Keratinocyte (primary cell): Measurements from ENCODE around the gene EPHX1. TPM values are rescaled to one million over a fixed set of nuclear protein-coding genes. Genes with fewer than 3 reads are reported as not detected.

Experiments
- DNase-seq: peaks from one replicate; pipeline ENCODE4 v3.0.0-alpha.2; 2011; ENCODE audit warnings: low read depth, missing footprints, low spot score
- FAIRE-seq: peaks from 2 replicates; lab custom pipeline; 2011; peaks lifted over from hg19 to GRCh38; lab: Jason Lieb, UNC
- H2AFZ ChIP-seq: 2 replicates; pipeline ENCODE4 v1.6.0; 2012; ENCODE audit warnings: low read length, control low read depth, inconsistent platforms; ENCODE audit not compliant: control insufficient read depth
- H3K27ac ChIP-seq: 2 replicates; pipeline ENCODE4 v1.5.1; 2011; ENCODE audit warnings: low read length; ENCODE audit not compliant: control insufficient read depth, insufficient read depth
- H3K27me3 ChIP-seq: 3 replicates; pipeline ENCODE4 v1.6.0; 2011; ENCODE audit warnings: low read length; ENCODE audit not compliant: control insufficient read depth, insufficient read depth; ENCODE audit errors: extremely low read depth
- H3K36me3 ChIP-seq, 2 experiments: 2 replicates in 1 of 2; 3 replicates in 1 of 2; pipeline ENCODE4 v1.5.1; 2011; ENCODE audit warnings: low read length in 2 of 2, mild to moderate bottlenecking in 1 of 2; ENCODE audit not compliant: control insufficient read depth in 2 of 2, insufficient read depth in 2 of 2; ENCODE audit errors: extremely low read depth in 1 of 2
- H3K4me1 ChIP-seq: 3 replicates; pipeline ENCODE4 v1.5.1; 2011; ENCODE audit warnings: low read length; ENCODE audit not compliant: control insufficient read depth, insufficient read depth; ENCODE audit errors: extremely low read depth
- H3K4me2 ChIP-seq: 3 replicates; pipeline ENCODE4 v1.6.0; 2011; ENCODE audit warnings: low read depth, low read length; ENCODE audit not compliant: control insufficient read depth, insufficient read depth; ENCODE audit errors: extremely low read depth
- H3K4me3 ChIP-seq, 3 experiments: fragments of 200-600 bp in 1 of 3; sonication (generic) in 1 of 3; 2 replicates in 2 of 3; 3 replicates in 1 of 3; pipeline ENCODE4 v1.5.1; 2011 to 2016; ENCODE audit warnings: low read length in 3 of 3, mild to moderate bottlenecking in 3 of 3, control low read depth in 2 of 3, inconsistent platforms in 1 of 3, low read depth in 1 of 3, mixed read lengths in 1 of 3, mixed run types in 1 of 3, moderate library complexity in 1 of 3; ENCODE audit not compliant: control insufficient read depth in 2 of 3, insufficient read depth in 2 of 3; ENCODE audit errors: extremely low read depth in 1 of 3
- H3K79me2 ChIP-seq: 2 replicates; pipeline ENCODE4 v1.6.0; 2012; ENCODE audit warnings: low read length; ENCODE audit not compliant: control insufficient read depth, insufficient read depth
- H3K9ac ChIP-seq: 3 replicates; pipeline ENCODE4 v1.6.0; 2011; ENCODE audit warnings: low read length; ENCODE audit not compliant: control insufficient read depth, insufficient read depth; ENCODE audit errors: extremely low read depth
- H3K9me1 ChIP-seq: 3 replicates; pipeline ENCODE4 v1.6.0; 2011; ENCODE audit warnings: low read length; ENCODE audit not compliant: control insufficient read depth, insufficient read depth; ENCODE audit errors: extremely low read depth
- H3K9me3 ChIP-seq: 2 replicates; pipeline ENCODE4 v1.5.1; 2012; ENCODE audit warnings: low read depth, low read length; ENCODE audit not compliant: control insufficient read depth
- H4K20me1 ChIP-seq: 3 replicates; pipeline ENCODE4 v1.6.0; 2011; ENCODE audit warnings: low read length; ENCODE audit not compliant: control insufficient read depth, insufficient read depth; ENCODE audit errors: extremely low read depth
- EZH2 ChIP-seq: IDR thresholded peaks from one replicate; pipeline ENCODE4 v1.6.1; 2012; ENCODE audit warnings: inconsistent platforms, mild to moderate bottlenecking, low read length, moderate library complexity
- dilution Hi-C: fragments of 300-500 bp; cut with MboI; formaldehyde crosslinking; loops from one replicate; pipeline ENCODE4 v1.7.0; 2020; ENCODE audit warnings: low sequenced_read_pairs; ENCODE audit not compliant: extremely low pct_ligation_motif_present
- polyA plus RNA-seq, 5 experiments: library from polyadenylated mRNA; depleted of rRNA in 3 of 5; stranded (reverse) in 3 of 5; stranded (forward) in 1 of 5; unstranded in 1 of 5; fragments of >200 nt; gene quantifications; 1 replicate in 1 of 5; 2 replicates in 3 of 5; 3 replicates in 1 of 5; pipeline versions ENCODE4 v1.2.1 to v1.2.3, GENCODE V29; 2011 to 2012; ENCODE audit warnings: missing spikeins in 2 of 5, low read depth in 1 of 5, low replicate concordance in 1 of 5
- TF ChIP-seq, protein P1 (sequence below), 3 experiments: IDR thresholded peaks in 1 of 3; conservative IDR thresholded peaks in 1 of 3; optimal IDR thresholded peaks in 1 of 3; 2 replicates in 2 of 3; 3 replicates in 1 of 3; pipeline versions ENCODE3 to v1.5.1; 2011; ENCODE audit warnings: low read length in 3 of 3, mild to moderate bottlenecking in 3 of 3, moderate library complexity in 2 of 3, control low read depth in 1 of 3, inconsistent platforms in 1 of 3; ENCODE audit not compliant: insufficient read depth in 2 of 3; ENCODE audit errors: extremely low read depth in 1 of 3

EPHX1 gene
- polyA plus RNA-seq, 1 donor (not counting 4 experiments of a cell fraction or from before 2014, with no cell fraction given): 6.4 TPM

DNA sequence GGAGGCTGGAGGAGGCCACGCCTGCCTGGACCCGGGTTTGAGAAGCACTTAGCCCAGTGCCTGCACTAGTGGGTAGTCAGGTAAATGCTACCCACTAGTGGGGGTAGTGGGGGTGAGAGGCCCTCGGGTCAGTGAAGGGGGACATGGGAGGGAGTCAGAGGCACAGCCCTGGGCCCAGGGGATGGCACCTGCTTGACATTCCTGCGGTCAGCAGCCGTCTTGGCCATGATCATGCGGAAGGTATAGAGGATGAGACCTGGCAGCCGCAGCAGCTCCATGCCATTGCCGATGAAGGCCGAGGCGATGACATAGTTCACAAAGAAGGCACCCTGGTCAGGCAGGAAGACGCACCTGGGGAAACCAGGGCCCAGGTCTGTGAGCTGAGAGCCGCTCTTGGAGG is 43.5 kb downstream of the EPHX1 start:
- no peaks in the 10 kb centered on the region for H3K9me1 ChIP-seq
- H3K27ac ChIP-seq: no peak overlapping the region
- no peak overlapping the region for H2AFZ ChIP-seq
- no peaks in the 10 kb centered on the region for H4K20me1 ChIP-seq
- no peak overlapping the region for H3K4me3 ChIP-seq
- no peaks in the 10 kb centered on the region for H3K27me3 ChIP-seq
- no peak overlapping the region for H3K9ac ChIP-seq
- FAIRE-seq: no peak
- no peak for DNase-seq
- no peaks in the 10 kb centered on the region for H3K9me3 ChIP-seq
- dilution Hi-C loops: no loop called here
- H3K4me2 ChIP-seq: no peak overlapping the region
- H3K36me3 ChIP-seq: peaks cover 0 to 10% of the 10 kb centered on the region in 2 experiments
- TF ChIP-seq, protein P1, sequence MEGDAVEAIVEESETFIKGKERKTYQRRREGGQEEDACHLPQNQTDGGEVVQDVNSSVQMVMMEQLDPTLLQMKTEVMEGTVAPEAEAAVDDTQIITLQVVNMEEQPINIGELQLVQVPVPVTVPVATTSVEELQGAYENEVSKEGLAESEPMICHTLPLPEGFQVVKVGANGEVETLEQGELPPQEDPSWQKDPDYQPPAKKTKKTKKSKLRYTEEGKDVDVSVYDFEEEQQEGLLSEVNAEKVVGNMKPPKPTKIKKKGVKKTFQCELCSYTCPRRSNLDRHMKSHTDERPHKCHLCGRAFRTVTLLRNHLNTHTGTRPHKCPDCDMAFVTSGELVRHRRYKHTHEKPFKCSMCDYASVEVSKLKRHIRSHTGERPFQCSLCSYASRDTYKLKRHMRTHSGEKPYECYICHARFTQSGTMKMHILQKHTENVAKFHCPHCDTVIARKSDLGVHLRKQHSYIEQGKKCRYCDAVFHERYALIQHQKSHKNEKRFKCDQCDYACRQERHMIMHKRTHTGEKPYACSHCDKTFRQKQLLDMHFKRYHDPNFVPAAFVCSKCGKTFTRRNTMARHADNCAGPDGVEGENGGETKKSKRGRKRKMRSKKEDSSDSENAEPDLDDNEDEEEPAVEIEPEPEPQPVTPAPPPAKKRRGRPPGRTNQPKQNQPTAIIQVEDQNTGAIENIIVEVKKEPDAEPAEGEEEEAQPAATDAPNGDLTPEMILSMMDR (optimal IDR thresholded peaks at IDR 0.05 in 1 of 3, IDR thresholded peaks at IDR 0.05 in 1 of 3, conservative IDR thresholded peaks at IDR 0.05 in 1 of 3; ENCODE audit: extremely low read depth in 1 of 3, insufficient read depth in 2 of 3, low read length in 3 of 3): no peak
- no peak for TF ChIP-seq EZH2
- no peaks in the 10 kb centered on the region for H3K4me1 ChIP-seq
- no peaks in the 10 kb centered on the region for H3K79me2 ChIP-seq

DNA sequence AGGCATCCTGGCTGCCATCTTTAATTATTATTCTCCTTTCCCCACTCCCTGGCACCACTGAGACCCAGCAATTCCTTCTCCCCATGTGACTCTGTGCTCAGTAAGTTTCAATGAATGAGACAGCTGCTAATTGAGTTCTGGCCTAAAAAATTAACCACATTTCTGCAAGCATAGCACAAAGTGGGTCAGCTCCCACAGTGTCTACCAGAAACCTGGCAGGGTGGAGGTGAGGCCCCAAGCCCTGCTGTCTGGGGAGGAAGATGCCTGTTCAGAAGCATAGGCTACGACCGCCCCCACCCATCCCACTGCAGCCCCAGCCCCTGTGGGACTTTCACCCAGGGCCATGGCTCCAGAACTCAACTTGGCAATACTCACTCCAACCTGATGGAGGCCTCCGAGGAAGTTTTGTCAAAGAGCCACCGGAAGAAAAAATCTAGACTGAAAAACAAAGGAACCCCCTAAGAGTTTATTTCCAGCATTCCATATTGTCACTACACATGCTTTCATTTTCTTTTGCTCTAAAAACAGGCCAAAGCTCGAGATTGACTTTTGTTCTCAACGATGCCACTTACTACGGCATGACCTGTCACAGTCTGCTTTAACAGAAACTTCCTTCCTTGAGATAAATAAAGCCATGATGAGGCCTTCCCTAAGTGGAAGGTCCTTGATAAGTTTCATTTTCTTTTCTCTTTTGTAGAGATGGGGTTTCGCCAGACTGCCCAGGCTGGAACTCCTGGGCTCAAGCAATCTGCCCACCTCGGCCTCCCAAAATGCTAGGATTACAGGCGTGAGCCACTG is 45.8 kb downstream of the EPHX1 start:
- H3K9ac ChIP-seq: no peak overlapping the region
- no peaks in the 10 kb centered on the region for H3K79me2 ChIP-seq
- H2AFZ ChIP-seq: no peak overlapping the region
- no peaks in the 10 kb centered on the region for H3K9me1 ChIP-seq
- dilution Hi-C loops: no loop called here
- no peaks in the 10 kb centered on the region for H3K4me1 ChIP-seq
- no peaks in the 10 kb centered on the region for H3K27me3 ChIP-seq
- H3K4me3 ChIP-seq: no peak overlapping the region
- no peaks in the 10 kb centered on the region for H4K20me1 ChIP-seq
- H3K36me3 ChIP-seq: peaks cover 4 to 10% of the 10 kb centered on the region in 2 experiments
- no peak overlapping the region for H3K27ac ChIP-seq
- no peak overlapping the region for H3K4me2 ChIP-seq
- FAIRE-seq (no peak), DNase-seq (no peak)
- no peaks in the 10 kb centered on the region for H3K9me3 ChIP-seq
- TF ChIP-seq, protein P1 (optimal IDR thresholded peaks at IDR 0.05 in 1 of 3, IDR thresholded peaks at IDR 0.05 in 1 of 3, conservative IDR thresholded peaks at IDR 0.05 in 1 of 3; ENCODE audit: extremely low read depth in 1 of 3, insufficient read depth in 2 of 3, low read length in 3 of 3): no peak
- TF ChIP-seq EZH2: no peak
